SK-N-MC (cell line): Measurements from ENCODE around the gene HOXA6.

ENCODE experiments used
- DNase-seq: peaks from one replicate; pipeline ENCODE4 v3.0.0-alpha.2; 2011; ENCODE audit warnings: low read depth, low spot score
- H3K27ac ChIP-seq: fragments of 200-600 bp; sonication (generic); 2 replicates; pipeline ENCODE4 v1.5.1; 2016; ENCODE audit warnings: mixed run types
- H3K36me3 ChIP-seq: fragments of 200-600 bp; sonication (generic); 2 replicates; pipeline ENCODE4 v1.6.1; 2017; ENCODE audit warnings: antibody characterized with exemption, low read length, mixed read lengths; ENCODE audit not compliant: insufficient read depth
- H3K4me3 ChIP-seq: fragments of 200-600 bp; sonication (generic); 2 replicates; pipeline ENCODE4 v1.5.1; 2016
- H3K9ac ChIP-seq: fragments of 200-600 bp; sonication (generic); 2 replicates; pipeline ENCODE4 v1.8.0; 2017; ENCODE audit warnings: mixed run types, mixed read lengths; ENCODE audit not compliant: insufficient read length
- H3K9me3 ChIP-seq: fragments of 200-600 bp; sonication (generic); 2 replicates; pipeline ENCODE4 v1.6.1; 2017; ENCODE audit warnings: low read depth, mild to moderate bottlenecking, antibody characterized with exemption, low read length, moderate library complexity, mixed read lengths
- EZH2 ChIP-seq: fragments of 200-600 bp; sonication (generic); IDR thresholded peaks from one replicate; pipeline ENCODE4 v1.6.1; 2017; ENCODE audit warnings: antibody characterized with exemption
- FOXP2 ChIP-seq: optimal IDR thresholded peaks from 2 replicates; pipeline ENCODE3; 2011; ENCODE audit warnings: mild to moderate bottlenecking, moderate library complexity; ENCODE audit not compliant: insufficient read depth; ENCODE audit errors: extremely low read length, control extremely low read depth
- POLR2AphosphoS5 ChIP-seq: IDR thresholded peaks from 2 replicates; pipeline ENCODE4 v1.6.1; 2012; ENCODE audit warnings: mild to moderate bottlenecking, low read depth, low read length, borderline replicate concordance

Gene HOXA6

DNA sequence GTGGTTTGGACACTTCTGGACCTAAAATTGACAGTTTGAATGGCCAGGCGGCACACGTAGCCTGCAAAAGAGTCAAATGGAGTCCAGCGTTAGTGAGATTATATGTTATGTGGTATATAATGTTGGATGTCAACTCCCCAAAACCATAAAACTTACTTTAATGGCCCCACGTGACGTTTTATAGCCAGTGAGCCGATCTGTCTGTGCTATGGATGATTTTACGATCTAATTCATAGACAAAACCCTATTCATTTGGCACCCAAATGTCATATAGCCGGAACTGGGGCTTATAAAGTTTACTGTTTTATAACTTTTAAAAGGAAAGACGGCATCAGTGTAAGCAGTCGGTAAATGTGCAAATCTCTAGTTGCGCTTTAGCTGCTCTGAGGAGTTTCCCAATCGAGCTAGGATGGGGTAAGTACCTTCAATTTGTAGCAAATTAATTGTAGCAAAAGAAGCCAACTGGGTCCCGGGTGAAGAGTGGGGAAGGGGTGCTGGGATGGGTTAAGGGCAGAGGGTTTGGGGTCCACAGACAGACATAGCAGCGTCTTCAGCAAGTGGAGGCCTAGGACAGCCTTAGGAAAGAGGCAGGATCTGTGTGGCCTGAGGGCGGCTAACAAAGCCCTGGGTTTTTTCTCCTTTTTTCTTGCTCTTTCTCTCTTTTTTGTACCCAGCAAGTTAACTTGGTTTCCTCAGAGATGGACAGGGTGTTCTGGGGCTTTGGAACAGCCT is 7.3 kb downstream of the HOXA6 start:
- Histone ChIP-seq H3K36me3 (no peaks in the 10 kb centered on the region), H3K9ac (no peak overlapping the region), H3K9me3 (no peaks in the 10 kb centered on the region), H3K27ac (no peak overlapping the region), H3K4me3 (peak overlapping the region; percentile 55)
- DNase-seq, result peak; percentile 44
- TF ChIP-seq POLR2AphosphoS5 (no peak), FOXP2 (no peak), EZH2 (no peak)

DNA sequence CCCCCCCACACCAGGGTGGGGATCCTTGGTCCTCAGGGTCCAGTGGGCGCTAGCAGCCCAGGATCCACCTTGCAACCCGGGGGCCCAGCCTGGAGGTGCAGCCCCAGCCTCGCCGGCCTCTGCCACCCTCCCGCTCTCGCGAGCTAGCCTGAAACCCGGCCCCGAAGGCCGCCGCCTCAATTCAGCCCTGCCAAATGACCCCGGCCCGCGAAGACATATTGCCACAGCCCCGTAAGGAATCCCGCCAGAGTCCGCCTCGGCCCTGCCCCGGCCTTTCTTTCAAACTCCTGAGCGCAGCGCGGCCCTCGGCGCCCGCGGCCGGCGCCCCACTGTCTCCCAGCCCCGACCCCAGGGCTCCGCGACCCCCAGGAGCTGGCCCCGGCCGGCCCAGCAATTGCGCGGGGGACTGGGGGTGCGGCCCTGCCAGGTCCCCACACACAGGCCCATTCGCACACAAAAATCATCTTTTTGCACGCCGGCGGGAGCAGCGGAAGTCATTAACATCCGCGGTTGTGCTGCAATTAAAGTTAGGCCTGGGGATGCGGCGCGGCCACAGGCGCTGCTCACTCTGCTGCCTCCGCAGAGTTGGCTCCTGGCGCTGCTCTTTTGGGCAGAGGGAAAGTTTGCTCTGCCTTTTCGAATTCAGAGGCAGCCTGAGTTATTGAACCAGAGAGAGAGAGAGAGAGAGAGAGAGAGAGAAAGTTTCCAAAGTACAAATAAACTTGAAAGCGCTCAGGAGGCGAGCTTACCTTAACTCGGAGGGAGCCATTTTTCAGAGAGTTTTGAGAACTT is 8.0 kb downstream of the HOXA6 start:
- no peaks in the 10 kb centered on the region for H3K9me3 ChIP-seq
- no peak overlapping the region for H3K9ac ChIP-seq
- H3K4me3 ChIP-seq, result peak overlapping the region; percentile 55
- no peaks in the 10 kb centered on the region for H3K36me3 ChIP-seq
- no peak for DNase-seq
- peak; percentile 84 for TF ChIP-seq EZH2
- no peak for TF ChIP-seq FOXP2
- no peak for TF ChIP-seq POLR2AphosphoS5
- H3K27ac ChIP-seq, result no peak overlapping the region

DNA sequence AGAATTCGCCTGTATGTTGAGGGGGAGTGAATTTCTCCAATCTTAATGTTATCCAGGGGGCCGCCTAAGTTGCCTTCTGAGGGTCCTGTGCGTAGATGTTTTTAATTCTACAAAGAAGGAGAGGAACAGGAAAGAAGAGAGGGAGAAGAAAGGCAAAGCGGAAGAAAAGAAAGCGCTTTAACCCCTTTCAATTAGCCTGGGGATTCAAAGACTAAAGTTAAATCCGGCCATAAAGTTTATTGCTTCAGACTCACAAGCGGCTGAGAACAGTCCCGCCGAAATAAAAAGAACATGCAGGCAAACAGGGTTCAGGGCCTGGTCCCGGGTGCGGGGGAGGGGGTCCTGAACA is 8.6 kb downstream of the HOXA6 start:
- H3K4me3 ChIP-seq, result no peak overlapping the region; the same call in 1 of the 2 replicates
- no peak for DNase-seq
- no peaks in the 10 kb centered on the region for H3K9me3 ChIP-seq
- TF ChIP-seq FOXP2, result no peak
- H3K36me3 ChIP-seq, result no peaks in the 10 kb centered on the region
- no peak overlapping the region for H3K9ac ChIP-seq
- H3K27ac ChIP-seq, result no peak overlapping the region

DNA sequence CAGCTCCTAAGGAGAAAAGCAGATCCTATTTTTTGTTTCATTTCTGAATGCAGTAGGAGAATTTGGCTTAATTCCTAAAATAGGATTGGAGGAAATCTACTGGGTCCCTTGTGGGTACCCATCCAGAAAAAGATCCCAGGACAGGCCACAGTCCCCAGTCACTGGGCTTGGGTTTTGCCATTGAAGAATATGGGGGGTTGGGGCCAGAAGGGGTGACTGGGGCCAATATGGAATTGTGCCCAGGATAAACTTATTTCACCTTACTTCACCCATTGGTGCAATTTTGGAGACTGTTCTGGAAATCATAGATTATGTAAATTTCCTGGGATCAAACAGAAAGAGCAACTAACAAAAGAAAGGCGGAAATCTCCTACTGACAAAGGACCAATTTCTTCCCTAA is 9.1 kb downstream of the HOXA6 start:
- Histone ChIP-seq H3K9me3 (no peaks in the 10 kb centered on the region), H3K27ac (no peak overlapping the region), H3K36me3 (no peaks in the 10 kb centered on the region), H3K4me3 (no peak overlapping the region), H3K9ac (no peak overlapping the region)
- TF ChIP-seq POLR2AphosphoS5 (no peak), EZH2 (no peak), FOXP2 (no peak)
- DNase-seq, result no peak

DNA sequence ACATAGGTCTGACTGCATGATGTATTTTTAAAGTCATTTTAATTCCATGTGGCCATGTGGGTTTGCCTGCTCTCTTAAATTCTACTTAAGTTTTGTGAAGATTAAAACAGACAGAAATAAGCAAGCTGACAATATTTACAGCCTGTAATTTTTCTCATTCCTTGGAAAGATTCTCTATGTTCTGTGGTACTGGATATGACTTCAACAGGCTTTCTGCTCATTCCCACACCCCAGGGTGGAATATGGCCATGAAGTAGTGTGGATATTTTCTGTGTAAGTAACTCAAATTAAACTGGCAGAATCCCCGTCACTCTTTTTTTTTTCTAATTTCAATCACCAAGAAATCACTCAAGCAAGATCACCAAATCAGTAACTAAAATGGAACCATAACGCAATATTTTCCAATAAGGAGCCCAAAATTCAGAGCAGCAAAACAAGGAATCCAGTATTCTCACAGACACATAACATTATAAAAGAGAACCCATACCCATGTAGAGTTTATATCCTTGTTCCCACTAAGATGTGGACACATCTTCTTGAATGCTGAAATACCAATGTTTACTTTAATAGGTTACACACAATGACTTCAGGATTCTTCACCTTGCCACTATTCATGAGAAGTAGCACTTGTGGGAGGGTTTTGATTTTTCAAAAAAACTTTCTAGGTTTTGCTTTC is 9.8 kb downstream of the HOXA6 start:
- H3K4me3 ChIP-seq, result no peak overlapping the region
- H3K36me3 ChIP-seq, result no peaks in the 10 kb centered on the region
- H3K9ac ChIP-seq, result no peak overlapping the region

DNA sequence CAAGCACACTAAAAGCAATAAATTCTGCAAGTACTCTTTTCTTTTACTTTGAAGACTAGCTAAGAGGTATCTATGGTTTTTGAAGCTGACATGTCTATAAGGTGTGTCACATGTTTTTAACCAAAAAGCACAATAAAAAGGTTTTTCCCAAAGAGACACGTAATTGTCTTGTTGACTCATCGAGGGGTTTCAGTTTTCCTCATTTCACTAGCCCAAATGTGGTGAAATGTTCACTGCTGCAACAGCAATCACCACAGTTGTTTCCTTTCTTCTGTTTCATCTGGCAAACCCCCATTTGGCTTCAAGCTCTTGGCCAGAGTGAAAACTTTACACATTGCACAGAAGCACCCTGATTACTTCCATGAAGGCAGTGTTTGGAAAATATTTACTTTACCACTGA is 13.2 kb downstream of the HOXA6 start:
- no peak for TF ChIP-seq POLR2AphosphoS5
- TF ChIP-seq FOXP2, result no peak
- no peak for TF ChIP-seq EZH2
- no peak overlapping the region for H3K27ac ChIP-seq
- no peak for DNase-seq
- no peak overlapping the region for H3K9ac ChIP-seq
- no peaks in the 10 kb centered on the region for H3K36me3 ChIP-seq
- H3K9me3 ChIP-seq, result no peaks in the 10 kb centered on the region
- no peak overlapping the region for H3K4me3 ChIP-seq

More for the DNA sequence above, 9.8 kb downstream of the HOXA6 start:
- TF ChIP-seq FOXP2, result no peak
- no peak for TF ChIP-seq EZH2
- no peak for TF ChIP-seq POLR2AphosphoS5
- Histone ChIP-seq H3K9me3 (no peaks in the 10 kb centered on the region), H3K27ac (no peak overlapping the region)
- DNase-seq, result no peak

DNA sequence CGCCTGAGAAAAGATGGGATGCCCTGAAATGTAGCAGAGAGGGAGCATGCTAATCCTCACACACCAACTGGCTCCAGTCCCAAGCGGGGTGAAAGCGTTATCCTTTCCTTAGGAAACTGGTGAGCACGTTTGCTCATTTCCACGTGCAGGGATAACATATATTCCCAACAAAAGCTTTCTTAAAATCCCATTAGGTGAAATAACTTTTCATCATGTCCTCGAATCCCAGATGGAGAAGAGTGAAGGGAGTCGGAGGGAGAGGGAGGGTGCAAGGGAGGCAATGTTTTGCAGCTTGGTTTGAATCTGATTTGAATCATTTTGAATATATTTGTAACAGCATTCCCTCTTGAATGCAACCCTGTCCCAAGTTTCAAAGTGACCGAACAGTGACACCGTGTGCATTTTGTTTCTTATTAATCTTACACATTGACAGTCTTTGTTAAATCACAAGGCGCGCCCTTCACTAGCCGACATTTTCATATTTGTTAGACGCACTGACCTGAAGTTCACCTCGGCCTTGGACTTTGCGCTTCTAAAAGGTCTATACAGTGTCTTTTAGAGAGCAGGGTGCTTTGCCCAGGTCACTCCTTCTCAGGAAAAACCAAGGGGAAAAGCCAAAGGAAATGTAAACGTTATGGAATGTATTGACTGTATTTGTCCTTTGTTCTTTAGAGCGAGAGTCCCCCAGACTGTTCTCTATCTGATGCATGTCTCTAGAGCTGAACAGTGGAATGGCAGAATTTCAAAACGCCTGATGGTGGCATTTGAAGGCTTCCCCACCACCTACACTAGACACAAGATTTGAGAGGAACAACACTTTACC is 14.0 kb downstream of the HOXA6 start:
- no peaks in the 10 kb centered on the region for H3K36me3 ChIP-seq
- DNase-seq, result no peak
- no peak overlapping the region for H3K4me3 ChIP-seq
- H3K9ac ChIP-seq, result no peak overlapping the region
- no peaks in the 10 kb centered on the region for H3K9me3 ChIP-seq
- no peak overlapping the region for H3K27ac ChIP-seq
- TF ChIP-seq POLR2AphosphoS5, result no peak
- TF ChIP-seq FOXP2, result no peak
- no peak for TF ChIP-seq EZH2

DNA sequence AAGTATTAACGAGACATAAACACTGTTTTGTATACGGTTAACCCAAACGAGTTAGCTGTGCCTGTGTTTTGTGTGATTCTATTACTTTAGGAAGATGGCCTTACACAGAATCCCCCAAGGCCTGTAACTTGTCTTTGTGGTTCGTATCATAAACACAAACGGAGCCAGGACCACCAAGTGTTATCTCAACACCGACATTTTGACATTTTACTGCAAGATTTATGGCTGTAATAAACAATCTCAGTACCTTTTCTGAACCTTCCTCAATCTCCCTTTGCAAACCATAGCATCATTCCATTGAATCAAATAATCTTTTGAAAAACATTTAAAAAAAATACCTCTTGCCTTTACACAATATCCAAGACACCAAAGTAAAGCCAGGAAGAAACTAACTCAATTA is 14.6 kb downstream of the HOXA6 start:
- Histone ChIP-seq H3K9me3 (no peaks in the 10 kb centered on the region), H3K27ac (no peak overlapping the region), H3K9ac (no peak overlapping the region), H3K36me3 (no peaks in the 10 kb centered on the region), H3K4me3 (no peak overlapping the region)
- DNase-seq, result no peak
- no peak for TF ChIP-seq FOXP2
- TF ChIP-seq POLR2AphosphoS5, result no peak
- no peak for TF ChIP-seq EZH2
